Testis (tissue), 2 donors: Measurements from ENCODE around the gene INCENP.

ENCODE experiments used
- POLR2A ChIP-seq: fragments of 450-650 bp; IDR thresholded peaks from one replicate; pipeline ENCODE4 v1.6.1; 2017; ENCODE audit warnings: antibody characterized with exemption, mild to moderate bottlenecking, moderate library complexity
- TF ChIP-seq, protein P1 (sequence below), 3 experiments: fragments of 450-650 bp in 2 of 3; fragments of 200-600 bp in 1 of 3; sonication (generic) in 1 of 3; IDR thresholded peaks; one replicate each; pipeline ENCODE4 v1.5.1; 2016 to 2019; ENCODE audit warnings: antibody characterized with exemption in 3 of 3, mild to moderate bottlenecking in 2 of 3, moderate library complexity in 1 of 3

DNA sequence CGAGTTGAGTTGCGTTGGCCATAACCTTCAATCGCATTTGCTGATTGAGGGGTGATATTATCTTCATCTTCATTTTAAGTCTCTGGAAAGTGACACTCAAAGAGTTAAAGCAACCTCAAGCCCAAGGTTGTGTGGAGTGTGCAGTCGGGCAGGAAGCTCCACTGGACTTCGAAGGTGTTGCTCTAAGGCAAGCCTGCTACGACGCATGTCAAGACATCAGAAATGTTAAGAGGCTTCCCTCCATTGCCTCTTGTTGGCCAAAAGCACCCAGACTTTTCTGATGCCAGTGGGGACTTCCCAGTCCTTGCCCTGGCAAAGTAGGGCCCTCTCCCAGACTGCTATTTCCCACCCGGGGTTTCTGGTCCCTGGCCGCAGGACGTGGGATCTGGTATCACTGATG lies 42.6 kb downstream of the INCENP start:
- TF ChIP-seq POLR2A = no peak
- TF ChIP-seq, protein P1, sequence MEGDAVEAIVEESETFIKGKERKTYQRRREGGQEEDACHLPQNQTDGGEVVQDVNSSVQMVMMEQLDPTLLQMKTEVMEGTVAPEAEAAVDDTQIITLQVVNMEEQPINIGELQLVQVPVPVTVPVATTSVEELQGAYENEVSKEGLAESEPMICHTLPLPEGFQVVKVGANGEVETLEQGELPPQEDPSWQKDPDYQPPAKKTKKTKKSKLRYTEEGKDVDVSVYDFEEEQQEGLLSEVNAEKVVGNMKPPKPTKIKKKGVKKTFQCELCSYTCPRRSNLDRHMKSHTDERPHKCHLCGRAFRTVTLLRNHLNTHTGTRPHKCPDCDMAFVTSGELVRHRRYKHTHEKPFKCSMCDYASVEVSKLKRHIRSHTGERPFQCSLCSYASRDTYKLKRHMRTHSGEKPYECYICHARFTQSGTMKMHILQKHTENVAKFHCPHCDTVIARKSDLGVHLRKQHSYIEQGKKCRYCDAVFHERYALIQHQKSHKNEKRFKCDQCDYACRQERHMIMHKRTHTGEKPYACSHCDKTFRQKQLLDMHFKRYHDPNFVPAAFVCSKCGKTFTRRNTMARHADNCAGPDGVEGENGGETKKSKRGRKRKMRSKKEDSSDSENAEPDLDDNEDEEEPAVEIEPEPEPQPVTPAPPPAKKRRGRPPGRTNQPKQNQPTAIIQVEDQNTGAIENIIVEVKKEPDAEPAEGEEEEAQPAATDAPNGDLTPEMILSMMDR (IDR thresholded peaks at IDR 0.05) = no peak
